ENCODE results near the gene NUTF2. TPM values are rescaled to one million over a fixed set of nuclear protein-coding genes. Genes with fewer than 3 reads are reported as not detected.

The NUTF2 gene
- total and polyA plus RNA-seq, 10 of the 15 experiments (the other 5 are each of a cell fraction or from before 2014, with no cell fraction given), result 116 to 342 (median 202) TPM

GRCh38 chr16:67885976-67886375, 39.2 kb downstream of the NUTF2 start:
- over 99% methylated on average over 19 of the region's 19 CpGs for WGBS (ENCODE audit: insufficient coverage, insufficient replicate concordance, low lambda C conversion rate, missing lambda C conversion rate)
- no peaks in the 10 kb centered on the region for H3K4me1 ChIP-seq (ENCODE audit: control insufficient read depth, insufficient read depth, low read length)
- H3K9ac ChIP-seq (ENCODE audit: control insufficient read depth, insufficient read depth, low read length), result no peak overlapping the region
- H3K9me3 ChIP-seq (replicated peaks; ENCODE audit: control insufficient read depth, insufficient read depth, low read length), result no peaks in the 10 kb centered on the region
- TF ChIP-seq SP1 (IDR thresholded peaks at IDR 0.05; ENCODE audit: low read depth, low read length), result no peak
- no peak for TF ChIP-seq RELA (IDR thresholded peaks at IDR 0.05; ENCODE audit: borderline replicate concordance, partially characterized antibody)
- TF ChIP-seq EZH2 (IDR thresholded peaks at IDR 0.05; ENCODE audit: borderline replicate concordance, control insufficient read depth, low read depth, low read length), result no peak
- TF ChIP-seq EP300 (IDR thresholded peaks at IDR 0.05; ENCODE audit: borderline replicate concordance in 1 of 2, control insufficient read depth in 1 of 2, low read depth in 2 of 2, low read length in 2 of 2), result no peak
- no peak for TF ChIP-seq CTCF (IDR thresholded peaks at IDR 0.05 in 2 of 3, conservative IDR thresholded peaks at IDR 0.05 in 1 of 3; ENCODE audit: control insufficient read depth in 2 of 3, extremely low read depth in 1 of 3, insufficient read depth in 1 of 3, low read depth in 3 of 3, low read length in 3 of 3)
- no peak for TF ChIP-seq LARP7 (IDR thresholded peaks at IDR 0.05)
- TF ChIP-seq REST (IDR thresholded peaks at IDR 0.05; ENCODE audit: low read depth, low read length), result no peak
- TF ChIP-seq TCF7 (IDR thresholded peaks at IDR 0.05; ENCODE audit: borderline replicate concordance), result no peak
- no peak for TF ChIP-seq GATAD2B (conservative IDR thresholded peaks at IDR 0.05; ENCODE audit: low read depth)
- no peak for TF ChIP-seq SMARCA5 (IDR thresholded peaks at IDR 0.05)
- TF ChIP-seq BMI1 (IDR thresholded peaks at IDR 0.05; ENCODE audit: borderline replicate concordance), result no peak
- TF ChIP-seq HDGF (IDR thresholded peaks at IDR 0.05), result no peak
- TF ChIP-seq ZNF217 (IDR thresholded peaks at IDR 0.05), result no peak
- TF ChIP-seq ELK1 (IDR thresholded peaks at IDR 0.05; ENCODE audit: low read depth, low read length), result no peak
- TF ChIP-seq SIX5 (IDR thresholded peaks at IDR 0.05; ENCODE audit: low read depth, low read length, severe bottlenecking), result no peak
- no peaks in the 10 kb centered on the region for H4K20me1 ChIP-seq (ENCODE audit: control insufficient read depth, insufficient read depth)
- peaks cover 9 to 29% of the 10 kb centered on the region in 2 experiments; a peak in 3 of 4 replicates for H3K36me3 ChIP-seq (ENCODE audit: control insufficient read depth in 2 of 2, insufficient read depth in 2 of 2, low read length in 1 of 2)
- ChIA-PET POLR2A (no interaction called here), RAD21 (ENCODE audit: unreplicated experiment) (interaction anchor here (1.1 kb wide), 1 partner anchor 11 kb away, joined by 3 read pairs; no protein-coding TSS in a partner anchor), CTCF (interaction anchor here (1.1 to 5.6 kb wide), 3 partner anchors 11 to 155 kb away, joined by 4 to 39 read pairs (median 5); partner anchors contain the start of gene EDC4), SMC1A (ENCODE audit: uncharacterized antibody, unreplicated experiment) (no interaction called here)
- H3K4me2 ChIP-seq (ENCODE audit: control insufficient read depth, insufficient read depth), result no peak overlapping the region
- DNase-seq (ENCODE audit: low read depth, low spot score), result no peak
- no peak for FAIRE-seq
- no peaks in the 10 kb centered on the region for H3K79me2 ChIP-seq (ENCODE audit: control insufficient read depth, insufficient read depth, low read length)
- H3K27me3 ChIP-seq (replicated peaks in 1 of 2; ENCODE audit: control insufficient read depth in 2 of 2, insufficient read depth in 2 of 2, low read length in 1 of 2), result no peaks in the 10 kb centered on the region
- no peak for ATAC-seq
- H3K27ac ChIP-seq (ENCODE audit: control insufficient read depth, insufficient read depth), result no peak overlapping the region
- BruUV-seq (replicated peaks), result no TSS peak
- no peak overlapping the region for H2AFZ ChIP-seq (ENCODE audit: control insufficient read depth, low read depth, low read length)
- intact Hi-C loops (cut with micrococcal nuclease; ENCODE audit: unreplicated experiment), result no loop called here
- in situ Hi-C loops (cut with MboI), result no loop called here
- H3K4me3 ChIP-seq, result no peak overlapping the region

Measured in GM12878 (cell line).